ENCODE measurements around the gene WFDC11.
"Not testable (repeated sequence)": the region's sequence is repeated elsewhere in the genome, so short reads cannot be mapped to it uniquely, and the experiment has no call there.

Gene WFDC11

GRCh38 chr20:45695496-45695895, 25.5 kb upstream of the WFDC11 start:
- no peak for TF ChIP-seq CTCF (IDR thresholded peaks at IDR 0.05; ENCODE audit: poor library complexity, severe bottlenecking)
- no peaks in the 10 kb centered on the region for H3K36me3 ChIP-seq (ENCODE audit: low read depth)
- H3K4me1 ChIP-seq (ENCODE audit: insufficient read depth, poor library complexity, severe bottlenecking): peaks cover 16% of the 10 kb centered on the region
- no peaks in the 10 kb centered on the region for H3K9me3 ChIP-seq (ENCODE audit: severe bottlenecking)
- no peak overlapping the region for H3K4me3 ChIP-seq (ENCODE audit: severe bottlenecking)
- DNase-seq (ENCODE audit: low spot score): no peak
- H3K27me3 ChIP-seq (ENCODE audit: insufficient read depth, poor library complexity, severe bottlenecking): peaks cover 16% of the 10 kb centered on the region
- ATAC-seq (ENCODE audit: low read depth): peak; percentile 66; the same call in 2 of the 3 replicates
- no peak overlapping the region for H3K27ac ChIP-seq (ENCODE audit: poor library complexity, severe bottlenecking)

- H3K36me3 ChIP-seq (ENCODE audit: low read depth): not testable (repeated sequence)
Observed at GRCh38 chr20:45693346-45693745, 23.3 kb upstream of the WFDC11 start.

GRCh38 chr20:45685896-45686295, 15.9 kb upstream of the WFDC11 start:
- Histone ChIP-seq H3K4me3 (ENCODE audit: severe bottlenecking) (no peak overlapping the region), H3K27me3 (ENCODE audit: insufficient read depth, poor library complexity, severe bottlenecking) (peaks cover 10% of the 10 kb centered on the region), H3K4me1 (ENCODE audit: insufficient read depth, poor library complexity, severe bottlenecking) (no peaks in the 10 kb centered on the region), H3K9me3 (ENCODE audit: severe bottlenecking) (no peaks in the 10 kb centered on the region), H3K36me3 (ENCODE audit: low read depth) (no peaks in the 10 kb centered on the region), H3K27ac (ENCODE audit: poor library complexity, severe bottlenecking) (no peak overlapping the region)
- ATAC-seq (ENCODE audit: low read depth) (peak; percentile 75), DNase-seq (ENCODE audit: low spot score) (no peak)
- TF ChIP-seq CTCF (IDR thresholded peaks at IDR 0.05; ENCODE audit: poor library complexity, severe bottlenecking): peak; percentile 22

More at GRCh38 chr20:45693346-45693745, 23.3 kb upstream of the WFDC11 start:
- not testable (repeated sequence) for H3K27ac ChIP-seq (ENCODE audit: poor library complexity, severe bottlenecking); ATAC-seq (ENCODE audit: low read depth); H3K9me3 ChIP-seq (ENCODE audit: severe bottlenecking); H3K4me3 ChIP-seq (ENCODE audit: severe bottlenecking); DNase-seq (ENCODE audit: low spot score)
- H3K27me3 ChIP-seq (ENCODE audit: insufficient read depth, poor library complexity, severe bottlenecking): peaks cover 18% of the 10 kb centered on the region
- H3K4me1 ChIP-seq (ENCODE audit: insufficient read depth, poor library complexity, severe bottlenecking): peaks cover 16% of the 10 kb centered on the region

GRCh38 chr20:45679650-45680049, 9.6 kb upstream of the WFDC11 start:
- H3K36me3 ChIP-seq (ENCODE audit: low read depth): no peaks in the 10 kb centered on the region
- H3K27ac ChIP-seq (ENCODE audit: poor library complexity, severe bottlenecking): no peak overlapping the region
- no peak for TF ChIP-seq CTCF (IDR thresholded peaks at IDR 0.05; ENCODE audit: poor library complexity, severe bottlenecking)
- no peaks in the 10 kb centered on the region for H3K4me1 ChIP-seq (ENCODE audit: insufficient read depth, poor library complexity, severe bottlenecking)
- ATAC-seq (ENCODE audit: low read depth) (no peak), DNase-seq (ENCODE audit: low spot score) (no peak)
- no peak overlapping the region for H3K4me3 ChIP-seq (ENCODE audit: severe bottlenecking)
- H3K9me3 ChIP-seq (ENCODE audit: severe bottlenecking): peaks cover 8% of the 10 kb centered on the region
- H3K27me3 ChIP-seq (ENCODE audit: insufficient read depth, poor library complexity, severe bottlenecking): peaks cover 17% of the 10 kb centered on the region

GRCh38 chr20:45672765-45673164, 2.7 kb upstream of the WFDC11 start:
- Histone ChIP-seq H3K4me3 (ENCODE audit: severe bottlenecking) (no peak overlapping the region), H3K4me1 (ENCODE audit: insufficient read depth, poor library complexity, severe bottlenecking) (no peaks in the 10 kb centered on the region), H3K9me3 (ENCODE audit: severe bottlenecking) (no peaks in the 10 kb centered on the region), H3K27me3 (ENCODE audit: insufficient read depth, poor library complexity, severe bottlenecking) (peaks cover 46% of the 10 kb centered on the region), H3K27ac (ENCODE audit: poor library complexity, severe bottlenecking) (no peak overlapping the region), H3K36me3 (ENCODE audit: low read depth) (no peaks in the 10 kb centered on the region)
- TF ChIP-seq CTCF (IDR thresholded peaks at IDR 0.05; ENCODE audit: poor library complexity, severe bottlenecking): no peak
- DNase-seq (ENCODE audit: low spot score) (no peak), ATAC-seq (ENCODE audit: low read depth) (no peak)

GRCh38 chr20:45657038-45657437, 13.0 kb downstream of the WFDC11 start:
- DNase-seq (ENCODE audit: low spot score); H3K4me1 ChIP-seq (ENCODE audit: insufficient read depth, poor library complexity, severe bottlenecking); H3K27ac ChIP-seq (ENCODE audit: poor library complexity, severe bottlenecking); H3K9me3 ChIP-seq (ENCODE audit: severe bottlenecking); H3K36me3 ChIP-seq (ENCODE audit: low read depth); ATAC-seq (ENCODE audit: low read depth); H3K4me3 ChIP-seq (ENCODE audit: severe bottlenecking); H3K27me3 ChIP-seq (ENCODE audit: insufficient read depth, poor library complexity, severe bottlenecking): not testable (repeated sequence)

GRCh38 chr20:45651726-45652125, 18.3 kb downstream of the WFDC11 start:
- not testable (repeated sequence) for H3K4me1 ChIP-seq (ENCODE audit: insufficient read depth, poor library complexity, severe bottlenecking); H3K27me3 ChIP-seq (ENCODE audit: insufficient read depth, poor library complexity, severe bottlenecking); H3K4me3 ChIP-seq (ENCODE audit: severe bottlenecking); ATAC-seq (ENCODE audit: low read depth); DNase-seq (ENCODE audit: low spot score); H3K36me3 ChIP-seq (ENCODE audit: low read depth); H3K9me3 ChIP-seq (ENCODE audit: severe bottlenecking); H3K27ac ChIP-seq (ENCODE audit: poor library complexity, severe bottlenecking)
